Mucosa of descending colon (tissue), 3 donors: ENCODE data around the gene DCLK3. TPM values are rescaled to one million over a fixed set of nuclear protein-coding genes. Genes with fewer than 3 reads are reported as not detected.

Experiments
- ATAC-seq: fragments of 200-7000 bp; cut with Tn5 transposase; one replicate; pipeline ENCODE4 v1.9.1; 2020; ENCODE audit warnings: mild to moderate bottlenecking, moderate library complexity
- DNase-seq, 3 donors: peaks; one replicate each; pipeline ENCODE4 v3.0.0-alpha.2; 2020
- H3K36me3 ChIP-seq: fragments of 200-600 bp; one replicate; pipeline ENCODE4 v1.8.0; 2021; ENCODE audit warnings: low read depth, mild to moderate bottlenecking
- H3K4me1 ChIP-seq: fragments of 200-600 bp; one replicate; pipeline ENCODE4 v1.8.0; 2021; ENCODE audit warnings: low read depth, mild to moderate bottlenecking
- H3K4me3 ChIP-seq: fragments of 200-600 bp; one replicate; pipeline ENCODE4 v1.8.0; 2021; ENCODE audit warnings: mild to moderate bottlenecking
- H3K9me3 ChIP-seq: fragments of 200-600 bp; one replicate; pipeline ENCODE4 v1.8.0; 2021; ENCODE audit warnings: mild to moderate bottlenecking
- intact Hi-C, 2 donors: fragments of 100-400 bp; cut with DNase I in 1 of 2; cut with micrococcal nuclease in 1 of 2; formaldehyde crosslinking; loops; one replicate each; pipeline versions ENCODE4 v1.11.0 to v1.11.1; 2022; cut with DNase I, micrococcal nuclease
- total RNA-seq, 3 donors: library from RNA; stranded (reverse); fragmentation: NEBNext Ultra II Directional in 2 of 3; extraction: Animal tissue kit (Norgen Biotek cat#: 25700) in 2 of 3; gene quantifications; one replicate each; pipeline versions ENCODE4 v1.2.1 to v1.2.4, GENCODE V29; 2021 to 2023
- TF ChIP-seq, protein P1 (sequence below): fragments of 200-600 bp; IDR thresholded peaks from one replicate; pipeline ENCODE4 v1.8.0; 2022; ENCODE audit warnings: antibody characterized with exemption, mild to moderate bottlenecking
- donor health status: DM: no; HTN: no; CAD: no; lungs with moderate emphysema.
- donor health status: DM: no; HTN: no; CAD: no.
- donor health status: DM: no; HTN: yes; CAD: no.

The DCLK3 gene
- total RNA-seq, 3 donors from 2014 or later = 0.06 to 0.19 TPM; not detected in 1

DNA sequence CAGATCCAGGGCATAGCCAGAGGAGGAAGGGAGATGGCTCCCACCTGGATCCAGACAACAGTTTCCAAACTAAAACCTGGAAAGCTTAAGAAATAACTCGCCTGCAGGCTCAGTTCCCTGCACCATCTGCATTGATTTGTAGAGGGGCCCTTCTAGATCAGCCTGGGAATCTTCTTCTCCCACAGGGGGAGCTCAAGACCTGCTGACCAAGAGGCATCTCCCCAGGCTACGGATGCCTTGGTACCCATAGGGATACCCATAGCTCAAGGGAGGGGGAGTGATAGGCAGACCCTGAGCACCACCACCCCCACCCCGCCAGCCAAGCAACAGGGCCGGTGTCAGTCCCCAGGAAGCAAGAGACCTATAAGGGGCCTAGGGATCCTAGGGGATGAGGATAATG is 28.0 kb upstream of the DCLK3 start:
- H3K4me3 ChIP-seq = no peak overlapping the region
- ATAC-seq (peak; percentile 23), DNase-seq (peak in 1 of 3 donors; percentile 8)
- no peaks in the 10 kb centered on the region for H3K36me3 ChIP-seq
- intact Hi-C loops = no loop called here
- H3K4me1 ChIP-seq = no peaks in the 10 kb centered on the region
- H3K9me3 ChIP-seq = no peaks in the 10 kb centered on the region
- TF ChIP-seq, protein P1, sequence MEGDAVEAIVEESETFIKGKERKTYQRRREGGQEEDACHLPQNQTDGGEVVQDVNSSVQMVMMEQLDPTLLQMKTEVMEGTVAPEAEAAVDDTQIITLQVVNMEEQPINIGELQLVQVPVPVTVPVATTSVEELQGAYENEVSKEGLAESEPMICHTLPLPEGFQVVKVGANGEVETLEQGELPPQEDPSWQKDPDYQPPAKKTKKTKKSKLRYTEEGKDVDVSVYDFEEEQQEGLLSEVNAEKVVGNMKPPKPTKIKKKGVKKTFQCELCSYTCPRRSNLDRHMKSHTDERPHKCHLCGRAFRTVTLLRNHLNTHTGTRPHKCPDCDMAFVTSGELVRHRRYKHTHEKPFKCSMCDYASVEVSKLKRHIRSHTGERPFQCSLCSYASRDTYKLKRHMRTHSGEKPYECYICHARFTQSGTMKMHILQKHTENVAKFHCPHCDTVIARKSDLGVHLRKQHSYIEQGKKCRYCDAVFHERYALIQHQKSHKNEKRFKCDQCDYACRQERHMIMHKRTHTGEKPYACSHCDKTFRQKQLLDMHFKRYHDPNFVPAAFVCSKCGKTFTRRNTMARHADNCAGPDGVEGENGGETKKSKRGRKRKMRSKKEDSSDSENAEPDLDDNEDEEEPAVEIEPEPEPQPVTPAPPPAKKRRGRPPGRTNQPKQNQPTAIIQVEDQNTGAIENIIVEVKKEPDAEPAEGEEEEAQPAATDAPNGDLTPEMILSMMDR = no peak

DNA sequence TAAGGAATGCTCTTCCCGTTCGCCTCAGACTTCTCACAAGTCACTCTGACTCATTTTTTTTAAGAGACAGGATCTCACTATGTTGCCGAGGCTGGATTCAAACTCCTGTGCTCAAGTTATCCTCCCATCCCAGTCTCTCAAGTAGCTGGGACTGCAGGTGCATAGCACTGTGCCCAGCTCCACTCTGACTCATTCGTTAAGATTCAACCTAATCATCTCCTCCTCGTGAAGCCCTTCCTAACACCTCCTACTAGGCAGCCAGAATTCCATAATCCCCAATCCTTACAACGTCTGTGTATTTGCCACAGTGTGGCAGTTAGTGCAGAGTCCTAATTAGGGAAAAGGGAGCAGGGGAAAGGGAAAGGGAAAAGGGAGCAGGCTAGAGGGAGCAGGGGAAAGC is 26.4 kb upstream of the DCLK3 start:
- ATAC-seq (no peak), DNase-seq (no peak)
- no peaks in the 10 kb centered on the region for H3K36me3 ChIP-seq
- intact Hi-C loops = no loop called here
- TF ChIP-seq, protein P1 = no peak
- no peak overlapping the region for H3K4me3 ChIP-seq
- H3K9me3 ChIP-seq = no peaks in the 10 kb centered on the region
- no peaks in the 10 kb centered on the region for H3K4me1 ChIP-seq

DNA sequence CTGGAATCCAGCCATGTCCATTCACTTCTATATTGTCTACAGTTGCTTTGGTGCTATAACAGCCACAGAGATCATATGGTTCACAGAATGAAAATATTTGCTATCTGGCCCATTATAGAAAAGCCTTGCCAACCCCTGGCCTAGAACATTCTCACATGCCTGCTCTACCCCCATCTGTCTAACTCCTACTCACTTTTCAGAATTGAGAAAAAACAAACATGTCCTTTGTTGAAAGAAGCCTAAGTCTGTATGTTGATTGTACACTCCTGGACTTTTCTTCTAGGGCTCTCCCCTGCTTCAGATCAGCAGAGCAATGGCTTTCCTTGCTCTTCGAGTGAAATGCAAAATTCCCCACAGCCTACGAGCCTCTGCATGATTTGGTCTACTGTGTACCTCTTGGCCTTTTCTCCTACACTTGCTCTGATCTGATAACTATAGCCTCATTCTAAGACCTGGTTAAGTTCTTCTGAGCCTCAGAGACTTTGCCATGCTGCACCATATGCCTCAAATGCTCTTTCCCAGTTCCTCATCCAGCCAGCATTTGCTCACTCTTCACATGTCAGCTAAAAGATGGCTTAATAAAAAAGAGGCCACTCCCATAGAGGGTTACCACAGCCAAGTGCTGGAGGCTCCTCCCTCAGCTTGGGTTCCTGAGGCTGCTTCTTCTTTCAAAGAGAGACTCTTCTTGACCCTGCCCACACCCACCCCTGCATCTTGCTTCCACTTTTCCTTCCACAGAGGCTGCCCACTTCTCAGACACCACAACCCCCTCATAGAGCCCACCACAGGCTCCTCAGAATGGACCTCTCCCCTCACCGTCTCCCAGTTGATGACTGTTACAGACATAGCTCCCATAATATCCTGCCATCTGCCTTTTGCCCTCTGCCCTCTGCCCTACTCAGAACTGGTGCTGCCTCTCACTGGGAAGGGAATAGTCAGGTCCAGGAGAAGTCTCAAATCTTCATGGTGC is 22.9 kb upstream of the DCLK3 start:
- peak; percentile 35 for ATAC-seq
- intact Hi-C loops = no loop called here
- Histone ChIP-seq H3K4me1 (no peaks in the 10 kb centered on the region), H3K4me3 (no peak overlapping the region), H3K9me3 (no peaks in the 10 kb centered on the region), H3K36me3 (no peaks in the 10 kb centered on the region)
- peak in 1 of 3 donors; percentile 9 for DNase-seq
- TF ChIP-seq, protein P1 = no peak

DNA sequence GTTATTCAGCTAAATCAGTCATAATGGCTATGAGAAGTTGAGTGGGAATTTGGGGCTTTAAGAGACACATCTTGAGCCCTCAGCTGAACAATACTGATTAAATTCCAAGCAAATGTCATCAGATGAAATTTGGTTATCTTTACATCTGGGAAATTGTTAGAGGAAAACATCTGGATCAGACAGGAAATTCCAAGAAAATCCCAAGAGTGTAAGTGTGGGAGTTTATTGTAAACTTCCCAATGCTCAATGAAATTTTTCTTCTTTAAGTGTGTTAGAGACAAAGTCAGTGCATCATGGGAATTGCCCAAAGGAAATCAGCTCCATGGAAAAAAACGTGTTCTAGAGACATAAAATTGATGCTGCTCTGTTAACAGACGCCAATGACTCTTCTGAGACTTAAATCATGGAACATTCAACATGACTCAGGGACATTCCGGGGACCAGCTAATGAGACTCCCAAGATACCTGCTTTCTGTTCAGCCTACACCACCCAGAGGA is 19.8 kb upstream of the DCLK3 start:
- DNase-seq (no peak), ATAC-seq (no peak)
- H3K4me1 ChIP-seq = no peaks in the 10 kb centered on the region
- intact Hi-C loops = no loop called here
- no peak overlapping the region for H3K4me3 ChIP-seq
- H3K36me3 ChIP-seq = no peaks in the 10 kb centered on the region
- no peaks in the 10 kb centered on the region for H3K9me3 ChIP-seq
- TF ChIP-seq, protein P1 = no peak

DNA sequence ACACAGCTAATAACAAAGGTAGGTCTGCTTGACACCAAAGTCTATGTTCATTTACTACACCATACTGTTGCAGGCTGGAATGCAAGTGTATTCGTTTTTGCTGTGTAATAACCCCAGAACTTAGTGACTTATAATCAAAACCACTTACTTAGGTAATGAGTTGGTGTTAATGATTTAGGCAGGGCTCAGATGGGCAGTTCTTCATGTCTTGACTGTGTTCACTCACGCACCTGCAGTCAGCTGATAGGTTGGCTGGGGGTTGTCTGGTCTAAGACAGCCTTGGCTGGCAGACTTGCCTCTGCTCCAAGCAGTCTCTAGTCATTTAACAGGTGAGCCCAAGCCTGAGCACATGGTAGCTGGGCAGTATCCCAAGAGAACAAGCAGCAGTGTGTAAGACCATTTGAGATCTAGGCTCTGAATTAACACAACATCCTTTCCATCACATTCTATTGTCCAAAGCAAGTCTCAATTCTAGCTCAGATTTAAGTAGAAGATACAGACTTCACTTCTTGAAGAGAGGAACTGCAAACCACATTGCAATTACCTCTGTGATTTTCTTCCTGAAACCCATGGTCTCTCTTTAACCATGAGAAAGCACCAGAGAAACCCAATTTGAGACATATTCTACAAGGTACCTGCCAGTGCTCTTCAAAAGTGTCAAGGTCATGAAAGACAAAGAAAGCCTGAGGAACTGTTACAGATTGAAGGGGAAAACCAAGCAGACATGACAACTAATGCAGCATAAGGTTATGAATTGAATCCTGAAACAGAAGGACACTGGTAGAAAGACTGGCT is 13.3 kb upstream of the DCLK3 start:
- H3K9me3 ChIP-seq = no peaks in the 10 kb centered on the region
- DNase-seq = no peak
- H3K4me3 ChIP-seq = no peak overlapping the region
- TF ChIP-seq, protein P1 = no peak
- intact Hi-C loops = no loop called here
- H3K4me1 ChIP-seq = no peaks in the 10 kb centered on the region
- no peak for ATAC-seq
- no peaks in the 10 kb centered on the region for H3K36me3 ChIP-seq
